ENCODE data around the gene TAOK3.
"Not testable (repeated sequence)": the region's sequence is repeated elsewhere in the genome, so short reads cannot be mapped to it uniquely, and the experiment has no call there.

Gene TAOK3

GRCh38 chr12:118334939-118335567 lies 37.7 kb downstream of the TAOK3 start:
- DNase-seq: no peak

GRCh38 chr12:118334241-118334640 lies 38.5 kb downstream of the TAOK3 start:
- no peak for DNase-seq

- DNase-seq: no peak
These were observed 40.2 kb downstream of the TAOK3 start for GRCh38 chr12:118332511-118332910.

- DNase-seq: peak; percentile 11
These were observed 42.2 kb downstream of the TAOK3 start for GRCh38 chr12:118330421-118331018.

- DNase-seq: no peak
These were observed 44.0 kb downstream of the TAOK3 start for GRCh38 chr12:118328486-118329330.

GRCh38 chr12:118327391-118327790 lies 45.3 kb downstream of the TAOK3 start:
- no peak for DNase-seq

GRCh38 chr12:118326991-118327390 lies 45.7 kb downstream of the TAOK3 start:
- no peak for DNase-seq

- no peak for DNase-seq
These were observed 47.6 kb downstream of the TAOK3 start for GRCh38 chr12:118325081-118325480.

- DNase-seq: no peak
These were observed 53.1 kb downstream of the TAOK3 start for GRCh38 chr12:118319627-118320026.

- DNase-seq: no peak
These were observed 54.0 kb downstream of the TAOK3 start for GRCh38 chr12:118318744-118319143.

- DNase-seq: no peak
These were observed 55.0 kb downstream of the TAOK3 start for GRCh38 chr12:118317729-118318128.

GRCh38 chr12:118315821-118316220 lies 56.9 kb downstream of the TAOK3 start:
- no peak for DNase-seq

GRCh38 chr12:118312578-118312977 lies 60.1 kb downstream of the TAOK3 start:
- no peak for DNase-seq

- no peak for DNase-seq
These were observed 61.0 kb downstream of the TAOK3 start for GRCh38 chr12:118311666-118312065.

- DNase-seq: no peak
These were observed 62.4 kb downstream of the TAOK3 start for GRCh38 chr12:118310320-118310719.

- DNase-seq: not testable (repeated sequence)
These were observed 64.7 kb downstream of the TAOK3 start for GRCh38 chr12:118308006-118308405.

- no peak for DNase-seq
These were observed 65.4 kb downstream of the TAOK3 start for GRCh38 chr12:118307069-118307954.

- no peak for DNase-seq
These were observed 68.6 kb downstream of the TAOK3 start for GRCh38 chr12:118304093-118304492.

- no peak for DNase-seq
These were observed 70.7 kb downstream of the TAOK3 start for GRCh38 chr12:118302053-118302452.

GRCh38 chr12:118299791-118300460 lies 72.8 kb downstream of the TAOK3 start:
- DNase-seq: no peak

- DNase-seq: no peak
These were observed 75.4 kb downstream of the TAOK3 start for GRCh38 chr12:118297284-118297683.

- no peak for DNase-seq
These were observed 79.9 kb downstream of the TAOK3 start for GRCh38 chr12:118292836-118293235.

All from RPMI8226 (cell line).